ENCODE data around the gene MEGF9.
"Not testable (repeated sequence)": the region's sequence is repeated elsewhere in the genome, so short reads cannot be mapped to it uniquely, and the experiment has no call there.

Gene MEGF9

DNA sequence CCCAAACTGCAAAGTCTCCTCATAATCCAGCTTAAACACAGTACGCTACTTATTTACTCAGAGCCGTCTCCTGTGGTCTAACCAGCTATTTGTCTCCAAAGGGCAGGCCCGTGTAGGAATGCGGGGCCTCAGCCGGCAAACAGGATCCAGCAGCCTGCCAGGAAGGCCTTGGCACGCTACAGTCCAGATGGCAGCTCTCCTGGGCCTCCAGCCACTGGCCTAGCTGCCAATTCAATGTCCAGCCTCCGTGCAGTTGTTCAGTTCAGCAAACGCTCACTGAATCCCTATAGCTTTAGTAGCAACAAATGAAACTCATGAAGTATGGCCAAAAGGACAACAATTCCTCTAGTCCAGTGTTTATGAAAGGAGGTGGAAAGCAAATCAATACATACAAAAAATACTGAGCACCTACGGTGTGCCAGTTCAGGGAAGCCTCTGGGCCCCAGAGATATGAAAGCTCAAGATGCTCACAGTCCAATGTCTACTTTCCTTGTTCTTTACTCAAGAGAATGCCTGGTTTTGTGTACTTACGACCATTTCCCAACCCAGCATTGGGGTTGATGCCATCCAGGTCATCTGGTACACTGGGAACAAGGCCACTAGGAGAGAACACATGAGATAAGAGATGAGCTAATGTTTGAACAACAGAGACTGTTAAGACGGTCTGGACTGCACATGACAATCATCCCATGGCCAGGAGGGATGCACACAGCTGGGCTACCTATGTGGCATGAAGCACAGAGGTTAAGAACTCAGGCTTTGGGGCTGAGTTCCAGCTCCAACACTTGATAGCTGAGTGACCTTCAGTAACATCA lies 142.6 kb downstream of the MEGF9 start:
- DNase-seq (ENCODE audit: low spot score) = no peak

- no peak for DNase-seq (ENCODE audit: low spot score)
Observed at GRCh38 chr9:120570296-120570695, 144.0 kb downstream of the MEGF9 start.

- no peak for DNase-seq (ENCODE audit: low spot score)
Observed at GRCh38 chr9:120569556-120569955, 144.7 kb downstream of the MEGF9 start.

GRCh38 chr9:120568816-120569215 lies 145.5 kb downstream of the MEGF9 start:
- no peak for DNase-seq (ENCODE audit: low spot score)

- DNase-seq (ENCODE audit: low spot score) = no peak
Observed at GRCh38 chr9:120567874-120568273, 146.4 kb downstream of the MEGF9 start.

GRCh38 chr9:120567081-120567480 lies 147.2 kb downstream of the MEGF9 start:
- no peak for DNase-seq (ENCODE audit: low spot score)

DNA sequence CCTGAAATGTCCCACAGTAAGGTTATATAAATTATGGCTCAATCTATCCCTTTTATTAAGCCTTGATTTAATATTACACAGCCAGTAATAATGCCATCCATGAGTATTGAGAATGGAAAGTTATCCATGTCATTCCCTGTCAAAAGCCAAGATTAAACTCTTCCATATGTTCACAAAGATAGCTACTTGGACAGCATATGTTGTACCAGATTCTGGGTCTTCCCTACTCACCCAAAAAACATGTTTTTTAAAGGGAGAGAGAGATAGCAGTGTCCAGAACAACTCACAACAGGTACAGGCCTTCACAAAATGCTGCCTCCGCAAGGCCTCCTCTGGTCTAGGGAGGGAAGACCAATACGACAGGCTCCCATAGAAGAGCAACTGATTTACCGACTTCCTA lies 149.7 kb downstream of the MEGF9 start:
- no peak for DNase-seq (ENCODE audit: low spot score)

DNA sequence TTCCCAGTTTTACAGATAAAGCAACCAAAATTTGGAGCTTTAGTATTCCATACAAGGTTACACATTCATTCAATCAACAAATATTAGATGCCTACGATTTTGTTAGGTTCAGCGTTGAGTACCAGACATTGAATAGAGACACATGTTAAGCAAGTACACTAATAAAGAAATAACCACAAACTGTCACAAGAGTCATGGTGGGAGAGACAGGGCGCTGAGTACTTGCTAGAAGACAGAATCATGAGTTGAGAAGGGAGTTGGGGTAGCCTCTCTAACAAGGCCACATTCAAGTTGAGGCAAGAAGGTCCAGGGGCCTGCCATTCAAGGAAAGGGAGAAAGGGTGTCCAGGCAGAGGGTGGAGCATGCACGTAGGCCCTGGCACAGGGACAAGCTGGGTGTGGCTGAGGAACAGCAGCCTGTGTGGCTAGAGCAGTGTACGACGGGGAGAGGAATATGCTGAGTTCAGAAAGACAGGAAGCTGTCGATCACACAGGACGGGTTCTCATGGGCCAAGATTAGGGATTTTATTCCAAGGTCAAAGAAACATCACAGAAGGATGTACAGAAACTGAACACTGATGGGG lies 151.3 kb downstream of the MEGF9 start:
- no peak for DNase-seq (ENCODE audit: low spot score)

DNA sequence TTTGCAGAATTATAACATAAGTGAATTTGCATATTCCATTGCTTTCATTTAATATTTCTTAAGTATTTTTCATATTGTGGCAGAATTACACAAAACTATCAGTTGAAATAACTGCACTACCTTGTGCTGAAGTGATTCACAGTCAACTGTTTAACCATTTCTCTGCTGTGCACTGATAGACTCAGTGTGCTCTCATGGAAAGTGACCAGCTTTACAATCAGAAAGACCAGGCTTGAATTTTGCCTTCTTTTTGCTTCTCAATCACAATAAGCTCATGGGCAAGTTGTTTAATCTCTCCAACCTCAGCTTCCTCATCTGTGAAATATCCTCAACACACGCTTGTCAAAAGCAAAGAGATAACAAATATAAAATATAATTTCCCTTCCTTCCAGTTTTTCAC lies 152.6 kb downstream of the MEGF9 start:
- DNase-seq (ENCODE audit: low spot score) = no peak

DNA sequence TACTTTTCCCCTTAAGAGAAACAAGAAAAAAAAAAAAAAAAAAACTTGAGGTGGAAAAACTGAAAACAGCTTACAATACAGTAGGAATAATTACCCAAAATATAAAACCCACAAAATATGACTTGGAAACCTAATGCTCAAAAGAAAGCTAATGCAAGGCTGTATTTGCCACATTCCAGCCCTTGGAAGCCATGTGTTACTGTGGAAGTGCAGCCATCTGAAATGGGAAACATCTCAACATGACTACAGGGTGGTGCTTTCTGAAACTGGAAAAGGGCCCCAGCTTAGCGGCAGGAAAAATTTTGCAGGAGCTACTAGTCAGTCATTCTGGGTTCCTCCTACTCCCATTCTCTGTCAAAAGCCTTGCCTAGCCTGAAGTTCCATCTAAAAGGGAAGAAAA lies 154.7 kb downstream of the MEGF9 start:
- DNase-seq (ENCODE audit: low spot score) = no peak

DNA sequence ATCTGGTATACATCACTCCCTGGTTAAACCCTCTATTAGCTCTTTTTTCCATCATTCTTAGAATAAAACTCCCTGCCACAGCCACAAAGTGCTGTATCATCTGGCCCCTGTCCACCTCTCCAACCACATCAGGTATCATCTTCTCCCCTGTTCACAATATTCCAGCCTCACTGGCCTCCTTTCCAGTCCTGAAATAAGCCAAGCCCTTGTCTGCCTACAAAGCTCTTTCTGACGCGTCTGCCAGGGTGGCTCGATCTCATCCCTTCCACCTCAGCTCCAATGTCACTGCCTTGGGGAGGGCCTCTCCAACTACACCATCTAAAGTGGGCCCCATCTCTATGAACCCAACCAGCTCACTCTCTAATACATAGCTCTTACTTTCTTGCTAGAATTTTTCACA lies 155.8 kb downstream of the MEGF9 start:
- no peak for DNase-seq (ENCODE audit: low spot score)

GRCh38 chr9:120557205-120557604 lies 157.1 kb downstream of the MEGF9 start:
- no peak for DNase-seq (ENCODE audit: low spot score)

DNA sequence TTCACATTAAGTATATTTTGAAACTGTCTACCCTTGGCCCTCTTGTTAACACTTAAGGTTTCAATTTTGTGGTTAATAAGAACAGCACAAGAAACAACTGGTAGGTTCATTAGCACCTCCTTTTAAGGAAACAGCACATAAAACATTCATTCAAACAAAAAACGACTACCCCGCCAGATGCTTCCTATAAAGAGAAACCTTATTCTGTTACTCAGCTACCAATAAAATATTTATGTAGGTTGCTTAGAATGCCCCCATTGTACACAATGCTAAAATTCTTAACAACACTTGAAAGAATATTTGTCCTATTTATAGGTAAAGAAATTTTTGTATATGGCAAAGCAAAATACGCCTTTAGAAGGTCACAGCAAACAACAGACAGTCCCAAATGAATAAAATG lies 157.5 kb downstream of the MEGF9 start:
- no peak for DNase-seq (ENCODE audit: low spot score)

DNA sequence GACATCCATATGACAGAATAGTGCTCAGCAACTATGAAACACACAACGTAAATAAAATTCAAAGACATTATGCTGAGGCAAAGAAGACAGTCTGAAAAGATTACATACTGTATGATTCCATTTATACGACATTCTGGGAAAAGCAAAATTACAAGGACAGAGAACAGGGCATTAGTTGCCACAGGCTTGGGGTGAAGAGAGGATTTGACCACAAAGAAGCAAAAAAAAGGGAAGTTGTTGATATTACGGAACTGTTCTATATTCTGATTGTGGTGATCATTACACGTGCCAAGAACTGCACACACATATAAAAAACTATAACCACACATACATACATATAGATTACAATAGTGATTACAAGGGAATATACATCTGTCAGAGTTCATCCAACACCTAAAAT lies 158.4 kb downstream of the MEGF9 start:
- DNase-seq (ENCODE audit: low spot score) = no peak

GRCh38 chr9:120552210-120552704 lies 162.0 kb downstream of the MEGF9 start:
- DNase-seq (ENCODE audit: low spot score) = not testable (repeated sequence)

Measured in SW480 (cell line).